HEK293 (cell line): ENCODE data around the gene ZNF385C.
"Not testable (repeated sequence)": the region's sequence is repeated elsewhere in the genome, so short reads cannot be mapped to it uniquely, and the experiment has no call there.

Source experiments
- CTCF ChIA-PET: fragments of 350-600 bp; formaldehyde crosslinking; extraction: SDS; loops from one replicate; lab custom pipeline; 2021; ENCODE audit warnings: antibody characterized with exemption; lab: Yijun Ruan, JAX
- POLR2A ChIA-PET: fragments of 300-600 bp; formaldehyde crosslinking; extraction: SDS; loops from one replicate; lab custom pipeline; 2020; ENCODE audit warnings: antibody characterized with exemption, inconsistent platforms; lab: Yijun Ruan, JAX
- H3K27ac ChIP-seq: fragments of 200-500 bp; sonication (Bioruptor generic); 2 replicates; pipeline ENCODE4 v1.5.1; 2014; ENCODE audit warnings: low read depth, low read length, control low read depth, inconsistent platforms; ENCODE audit errors: extremely low read depth
- H3K36me3 ChIP-seq, 2 experiments: fragments of 200-500 bp in 1 of 2; sonication (Bioruptor generic) in 1 of 2; 1 replicate in 1 of 2; 2 replicates in 1 of 2; pipeline ENCODE4 v1.5.1; 2014 to 2017; ENCODE audit warnings: inconsistent platforms in 2 of 2, low read length in 2 of 2; ENCODE audit not compliant: control insufficient read depth in 2 of 2, insufficient read depth in 1 of 2
- H3K4me1 ChIP-seq: fragments of 200-500 bp; sonication (Bioruptor generic); 2 replicates; pipeline ENCODE4 v1.5.1; 2014; ENCODE audit warnings: mild to moderate bottlenecking, low read length, inconsistent platforms; ENCODE audit not compliant: control insufficient read depth, insufficient read depth
- H3K4me3 ChIP-seq: 2 replicates; pipeline ENCODE4 v1.5.1; 2011; ENCODE audit warnings: low read depth, mild to moderate bottlenecking, control low read depth, low read length, moderate library complexity
- H3K9me3 ChIP-seq: fragments of 200-500 bp; sonication (Bioruptor generic); 2 replicates; pipeline ENCODE4 v1.5.1; 2014; ENCODE audit warnings: low read depth, low read length, inconsistent platforms; ENCODE audit not compliant: control insufficient read depth, insufficient read depth
- KLF16 ChIP-seq: fragments of 450-650 bp; formaldehyde crosslinking; IDR thresholded peaks from 2 replicates; pipeline ENCODE4 v1.5.1; 2017; ENCODE audit warnings: missing biosample characterization, missing genetic modification characterization
- ZEB2 ChIP-seq: fragments of 450-650 bp; formaldehyde crosslinking; IDR thresholded peaks from 2 replicates; pipeline ENCODE4 v1.5.1; 2016; ENCODE audit warnings: missing biosample characterization, missing genetic modification characterization
- ZFP41 ChIP-seq: fragments of 450-650 bp; formaldehyde crosslinking; IDR thresholded peaks from 2 replicates; pipeline ENCODE4 v1.5.1; 2016; ENCODE audit warnings: missing biosample characterization, missing genetic modification characterization, borderline replicate concordance
- ZNF157 ChIP-seq: fragments of 450-650 bp; formaldehyde crosslinking; IDR thresholded peaks from 2 replicates; pipeline ENCODE4 v1.5.1; 2016; ENCODE audit warnings: missing biosample characterization, missing genetic modification characterization
- ZNF169 ChIP-seq: fragments of 450-650 bp; formaldehyde crosslinking; IDR thresholded peaks from 2 replicates; pipeline ENCODE4 v1.5.1; 2016; ENCODE audit warnings: missing biosample characterization, missing genetic modification characterization
- ZNF248 ChIP-seq: fragments of 450-650 bp; formaldehyde crosslinking; IDR thresholded peaks from 2 replicates; pipeline ENCODE4 v1.5.1; 2017; ENCODE audit warnings: missing biosample characterization, missing genetic modification characterization
- ZNF394 ChIP-seq: fragments of 450-650 bp; formaldehyde crosslinking; IDR thresholded peaks from 2 replicates; pipeline ENCODE4 v1.5.1; 2016; ENCODE audit warnings: missing biosample characterization, missing genetic modification characterization, mild to moderate bottlenecking, moderate library complexity, borderline replicate concordance
- ZNF639 ChIP-seq: fragments of 450-650 bp; formaldehyde crosslinking; IDR thresholded peaks from 2 replicates; pipeline ENCODE4 v1.5.1; 2016; ENCODE audit warnings: missing biosample characterization, missing genetic modification characterization
- ZNF707 ChIP-seq: fragments of 450-650 bp; formaldehyde crosslinking; IDR thresholded peaks from 2 replicates; pipeline ENCODE4 v1.5.1; 2016; ENCODE audit warnings: missing biosample characterization, missing genetic modification characterization
- ZNF792 ChIP-seq: fragments of 450-650 bp; formaldehyde crosslinking; IDR thresholded peaks from 2 replicates; pipeline ENCODE4 v1.5.1; 2016; ENCODE audit warnings: missing biosample characterization, missing genetic modification characterization
- TF ChIP-seq, protein P1 (sequence below): fragments of 450-650 bp; formaldehyde crosslinking; IDR thresholded peaks from 2 replicates; pipeline ENCODE4 v1.5.1; 2017; ENCODE audit warnings: missing biosample characterization, missing genetic modification characterization
- TF ChIP-seq, protein P2 (sequence below): fragments of 450-650 bp; formaldehyde crosslinking; IDR thresholded peaks from 2 replicates; pipeline ENCODE4 v1.5.1; 2016; ENCODE audit warnings: missing biosample characterization, missing genetic modification characterization, borderline replicate concordance
- TF ChIP-seq, protein P3 (sequence below): fragments of 450-650 bp; formaldehyde crosslinking; IDR thresholded peaks from 2 replicates; pipeline ENCODE4 v1.5.1; 2017; ENCODE audit warnings: missing biosample characterization, mild to moderate bottlenecking, missing genetic modification characterization, moderate library complexity
- TF ChIP-seq, protein P4 (sequence below): fragments of 450-650 bp; IDR thresholded peaks from 2 replicates; pipeline ENCODE4 v1.5.1; 2018; ENCODE audit warnings: missing biosample characterization, mild to moderate bottlenecking, missing genetic modification characterization

The ZNF385C gene

GRCh38 chr17:42141382-42141781, 43.1 kb upstream of the ZNF385C start:
- Histone ChIP-seq H3K27ac (0 out of 2 replicates have a peak overlapping the region, but pooled peaks have one; percentile 24), H3K4me1 (peaks cover 12% of the 10 kb centered on the region), H3K9me3 (no peaks in the 10 kb centered on the region), H3K36me3 (peaks cover 17 to 47% of the 10 kb centered on the region in 2 experiments), H3K4me3 (no peak overlapping the region)
- ChIA-PET POLR2A (no interaction called here), CTCF (no interaction called here)
- no peak for TF ChIP-seq ZEB2 (tag by site-specific recombination)
- TF ChIP-seq ZNF707 (tag by site-specific recombination), result no peak
- no peak for TF ChIP-seq ZNF639 (tag by site-specific recombination)
- no peak for TF ChIP-seq ZNF169
- TF ChIP-seq, protein P1, sequence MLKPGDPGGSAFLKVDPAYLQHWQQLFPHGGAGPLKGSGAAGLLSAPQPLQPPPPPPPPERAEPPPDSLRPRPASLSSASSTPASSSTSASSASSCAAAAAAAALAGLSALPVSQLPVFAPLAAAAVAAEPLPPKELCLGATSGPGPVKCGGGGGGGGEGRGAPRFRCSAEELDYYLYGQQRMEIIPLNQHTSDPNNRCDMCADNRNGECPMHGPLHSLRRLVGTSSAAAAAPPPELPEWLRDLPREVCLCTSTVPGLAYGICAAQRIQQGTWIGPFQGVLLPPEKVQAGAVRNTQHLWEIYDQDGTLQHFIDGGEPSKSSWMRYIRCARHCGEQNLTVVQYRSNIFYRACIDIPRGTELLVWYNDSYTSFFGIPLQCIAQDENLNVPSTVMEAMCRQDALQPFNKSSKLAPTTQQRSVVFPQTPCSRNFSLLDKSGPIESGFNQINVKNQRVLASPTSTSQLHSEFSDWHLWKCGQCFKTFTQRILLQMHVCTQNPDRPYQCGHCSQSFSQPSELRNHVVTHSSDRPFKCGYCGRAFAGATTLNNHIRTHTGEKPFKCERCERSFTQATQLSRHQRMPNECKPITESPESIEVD (tag by site-specific recombination), result no peak
- no peak for TF ChIP-seq ZNF792
- TF ChIP-seq ZNF157 (tag by site-specific recombination), result no peak
- TF ChIP-seq ZNF394, result no peak
- TF ChIP-seq, protein P2, sequence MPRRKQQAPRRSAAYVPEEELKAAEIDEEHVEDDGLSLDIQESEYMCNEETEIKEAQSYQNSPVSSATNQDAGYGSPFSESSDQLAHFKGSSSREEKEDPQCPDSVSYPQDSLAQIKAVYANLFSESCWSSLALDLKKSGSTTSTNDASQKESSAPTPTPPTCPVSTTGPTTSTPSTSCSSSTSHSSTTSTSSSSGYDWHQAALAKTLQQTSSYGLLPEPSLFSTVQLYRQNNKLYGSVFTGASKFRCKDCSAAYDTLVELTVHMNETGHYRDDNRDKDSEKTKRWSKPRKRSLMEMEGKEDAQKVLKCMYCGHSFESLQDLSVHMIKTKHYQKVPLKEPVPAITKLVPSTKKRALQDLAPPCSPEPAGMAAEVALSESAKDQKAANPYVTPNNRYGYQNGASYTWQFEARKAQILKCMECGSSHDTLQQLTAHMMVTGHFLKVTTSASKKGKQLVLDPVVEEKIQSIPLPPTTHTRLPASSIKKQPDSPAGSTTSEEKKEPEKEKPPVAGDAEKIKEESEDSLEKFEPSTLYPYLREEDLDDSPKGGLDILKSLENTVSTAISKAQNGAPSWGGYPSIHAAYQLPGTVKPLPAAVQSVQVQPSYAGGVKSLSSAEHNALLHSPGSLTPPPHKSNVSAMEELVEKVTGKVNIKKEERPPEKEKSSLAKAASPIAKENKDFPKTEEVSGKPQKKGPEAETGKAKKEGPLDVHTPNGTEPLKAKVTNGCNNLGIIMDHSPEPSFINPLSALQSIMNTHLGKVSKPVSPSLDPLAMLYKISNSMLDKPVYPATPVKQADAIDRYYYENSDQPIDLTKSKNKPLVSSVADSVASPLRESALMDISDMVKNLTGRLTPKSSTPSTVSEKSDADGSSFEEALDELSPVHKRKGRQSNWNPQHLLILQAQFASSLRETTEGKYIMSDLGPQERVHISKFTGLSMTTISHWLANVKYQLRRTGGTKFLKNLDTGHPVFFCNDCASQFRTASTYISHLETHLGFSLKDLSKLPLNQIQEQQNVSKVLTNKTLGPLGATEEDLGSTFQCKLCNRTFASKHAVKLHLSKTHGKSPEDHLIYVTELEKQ, result no peak
- TF ChIP-seq ZNF248, result no peak
- TF ChIP-seq ZFP41 (tag by site-specific recombination), result no peak
- TF ChIP-seq, protein P3, sequence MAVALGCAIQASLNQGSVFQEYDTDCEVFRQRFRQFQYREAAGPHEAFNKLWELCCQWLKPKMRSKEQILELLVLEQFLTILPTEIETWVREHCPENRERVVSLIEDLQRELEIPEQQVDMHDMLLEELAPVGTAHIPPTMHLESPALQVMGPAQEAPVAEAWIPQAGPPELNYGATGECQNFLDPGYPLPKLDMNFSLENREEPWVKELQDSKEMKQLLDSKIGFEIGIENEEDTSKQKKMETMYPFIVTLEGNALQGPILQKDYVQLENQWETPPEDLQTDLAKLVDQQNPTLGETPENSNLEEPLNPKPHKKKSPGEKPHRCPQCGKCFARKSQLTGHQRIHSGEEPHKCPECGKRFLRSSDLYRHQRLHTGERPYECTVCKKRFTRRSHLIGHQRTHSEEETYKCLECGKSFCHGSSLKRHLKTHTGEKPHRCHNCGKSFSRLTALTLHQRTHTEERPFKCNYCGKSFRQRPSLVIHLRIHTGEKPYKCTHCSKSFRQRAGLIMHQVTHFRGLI (tag by site-specific recombination), result no peak
- TF ChIP-seq, protein P4, sequence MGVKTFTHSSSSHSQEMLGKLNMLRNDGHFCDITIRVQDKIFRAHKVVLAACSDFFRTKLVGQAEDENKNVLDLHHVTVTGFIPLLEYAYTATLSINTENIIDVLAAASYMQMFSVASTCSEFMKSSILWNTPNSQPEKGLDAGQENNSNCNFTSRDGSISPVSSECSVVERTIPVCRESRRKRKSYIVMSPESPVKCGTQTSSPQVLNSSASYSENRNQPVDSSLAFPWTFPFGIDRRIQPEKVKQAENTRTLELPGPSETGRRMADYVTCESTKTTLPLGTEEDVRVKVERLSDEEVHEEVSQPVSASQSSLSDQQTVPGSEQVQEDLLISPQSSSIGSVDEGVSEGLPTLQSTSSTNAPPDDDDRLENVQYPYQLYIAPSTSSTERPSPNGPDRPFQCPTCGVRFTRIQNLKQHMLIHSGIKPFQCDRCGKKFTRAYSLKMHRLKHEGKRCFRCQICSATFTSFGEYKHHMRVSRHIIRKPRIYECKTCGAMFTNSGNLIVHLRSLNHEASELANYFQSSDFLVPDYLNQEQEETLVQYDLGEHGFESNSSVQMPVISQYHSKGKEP (tag by site-specific recombination), result no peak
- no peak for TF ChIP-seq KLF16

DNA sequence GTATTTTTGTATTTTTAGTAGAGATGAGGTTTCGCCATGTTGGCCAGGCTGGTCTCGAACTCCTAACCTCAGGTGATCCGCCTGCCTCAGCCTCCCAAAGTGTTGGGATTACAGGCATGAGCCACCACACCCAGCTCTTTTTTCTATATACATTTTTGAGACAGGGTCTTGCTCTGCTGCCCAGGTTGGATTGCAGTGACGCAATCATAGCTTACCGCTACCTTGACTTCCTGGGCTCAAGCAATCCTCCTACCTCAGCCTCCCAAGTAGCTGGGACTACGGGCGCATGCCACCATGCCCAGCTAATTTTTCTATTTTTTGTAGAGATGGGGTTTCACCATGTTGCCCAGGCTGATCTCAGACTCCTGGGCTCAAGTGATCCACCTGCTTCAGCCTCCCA, 42.4 kb upstream of the ZNF385C start:
- peaks cover 17% of the 10 kb centered on the region for H3K4me1 ChIP-seq
- POLR2A ChIA-PET, H3K27ac ChIP-seq, H3K9me3 ChIP-seq, H3K4me3 ChIP-seq: not testable (repeated sequence)
- peaks cover 14 to 45% of the 10 kb centered on the region in 2 experiments for H3K36me3 ChIP-seq
- CTCF ChIA-PET, result interaction anchor here (0.9 kb wide), 1 partner anchor 55 kb away, joined by 4 read pairs; no protein-coding TSS in a partner anchor
